ENCODE data around the gene CUL9.

CUL9 gene

GRCh38 chr6:43229803-43230620 lies 48.0 kb downstream of the CUL9 start:
- no peak for DNase-seq (ENCODE audit: low spot score)

- no peak for DNase-seq (ENCODE audit: low spot score)
Observed at GRCh38 chr6:43231053-43231452, 49.1 kb downstream of the CUL9 start.

GRCh38 chr6:43231735-43232450 lies 49.9 kb downstream of the CUL9 start:
- DNase-seq (ENCODE audit: low spot score): no peak

GRCh38 chr6:43235841-43236240 lies 53.8 kb downstream of the CUL9 start:
- DNase-seq (ENCODE audit: low spot score): no peak

- no peak for DNase-seq (ENCODE audit: low spot score)
Observed at GRCh38 chr6:43239054-43239453, 57.1 kb downstream of the CUL9 start.

- no peak for DNase-seq (ENCODE audit: low spot score)
Observed at GRCh38 chr6:43240950-43241349, 59.0 kb downstream of the CUL9 start.

- no peak for DNase-seq (ENCODE audit: low spot score)
Observed at GRCh38 chr6:43241446-43241845, 59.5 kb downstream of the CUL9 start.

- DNase-seq (ENCODE audit: low spot score): no peak
Observed at GRCh38 chr6:43242908-43243663, 61.1 kb downstream of the CUL9 start, which contains the start of gene TTBK1. TTBK1 (plus strand) TSS chr6:43243481; CDS start chr6:43246661, 3,180 bp downstream.

GRCh38 chr6:43243664-43244321 lies 61.8 kb downstream of the CUL9 start:
- DNase-seq (ENCODE audit: low spot score): no peak

GRCh38 chr6:43246301-43247113 lies 64.5 kb downstream of the CUL9 start:
- no peak for DNase-seq (ENCODE audit: low spot score)

GRCh38 chr6:43247114-43247999 lies 65.4 kb downstream of the CUL9 start:
- DNase-seq (ENCODE audit: low spot score): peak; percentile 55

GRCh38 chr6:43248101-43248500 lies 66.1 kb downstream of the CUL9 start:
- no peak for DNase-seq (ENCODE audit: low spot score)

GRCh38 chr6:43248791-43249190 lies 66.8 kb downstream of the CUL9 start:
- no peak for DNase-seq (ENCODE audit: low spot score)

- DNase-seq (ENCODE audit: low spot score): no peak
Observed at GRCh38 chr6:43250992-43251373, 69.0 kb downstream of the CUL9 start.

- no peak for DNase-seq (ENCODE audit: low spot score)
Observed at GRCh38 chr6:43253401-43253800, 71.4 kb downstream of the CUL9 start.

- no peak for DNase-seq (ENCODE audit: low spot score)
Observed at GRCh38 chr6:43254138-43254817, 72.3 kb downstream of the CUL9 start.

GRCh38 chr6:43254846-43255245 lies 72.8 kb downstream of the CUL9 start:
- no peak for DNase-seq (ENCODE audit: low spot score)

- DNase-seq (ENCODE audit: low spot score): no peak
Observed at GRCh38 chr6:43255408-43256054, 73.5 kb downstream of the CUL9 start.

Data from kidney capillary endothelial cell (primary cell).